Measurements from ENCODE around the gene CMTM4. TPM values are rescaled to one million over a fixed set of nuclear protein-coding genes. Genes with fewer than 3 reads are reported as not detected.
A peak's percentile ranks its signal among the peaks of the same experiment; 100 is the strongest.

The CMTM4 gene
- total RNA-seq (10 to 100 TPM in 2 of 4 donors, 1 to 10 TPM in 2; 6.1 to 12.5 (median 9.4) TPM), polyA plus RNA-seq (10 to 100 TPM; 27.0 to 65.1 (median 40.2) TPM)

DNA sequence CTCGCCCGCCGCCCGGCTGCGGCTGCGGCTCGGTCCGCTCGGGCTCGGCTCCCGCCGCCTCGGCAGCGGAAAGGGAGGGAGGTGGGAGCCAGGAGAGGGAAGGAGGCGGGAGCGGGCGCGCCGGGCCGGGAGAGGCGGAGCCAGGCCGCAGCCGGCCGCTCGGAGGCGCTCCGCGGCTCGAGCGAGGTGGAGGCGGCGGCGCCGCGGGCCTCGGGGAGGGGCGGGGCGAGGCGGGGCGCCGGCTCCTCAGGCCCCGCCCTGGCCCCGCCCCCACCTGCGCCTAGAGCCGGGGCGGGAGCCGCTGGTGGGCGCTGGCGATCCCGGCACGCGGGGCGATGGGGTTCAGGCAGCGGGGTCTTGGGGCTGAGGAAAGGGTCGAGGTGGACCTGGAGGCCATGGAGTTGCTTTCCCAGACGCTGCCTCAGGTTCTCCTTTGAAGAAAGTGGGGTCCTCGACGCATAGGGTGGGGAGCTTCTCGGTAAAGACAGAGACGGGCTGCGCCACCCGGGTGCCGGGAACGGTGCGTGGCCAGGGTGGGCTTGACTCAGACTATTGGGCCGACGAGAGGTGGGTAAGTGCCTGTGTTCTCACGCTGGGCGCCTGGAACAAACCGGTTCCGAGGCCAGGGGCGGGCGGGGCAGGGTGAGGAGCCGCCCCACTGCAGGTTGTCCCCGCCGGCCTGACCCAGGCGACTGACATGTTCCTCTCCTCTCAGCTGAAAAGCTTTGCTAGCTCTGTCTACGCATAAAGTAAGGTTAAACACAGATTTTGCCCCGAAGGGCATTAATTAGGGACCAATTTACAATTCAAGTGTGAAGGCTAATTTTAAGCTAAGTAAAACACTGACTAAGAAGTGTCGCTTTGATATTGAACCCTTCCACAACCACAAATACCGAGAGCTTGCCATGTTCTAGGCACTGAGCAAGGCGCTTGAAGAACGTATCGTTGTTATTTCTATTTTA lies at the start of gene CMTM4:
Gene CMTM4, minus strand, starts transcription at position 75 of the 962 bp plus-strand sequence. CDS start 218 bp downstream, outside the sequence.
- Histone ChIP-seq H3K27ac (peak within 1 kb of the TSS; percentile 67 to 76 (median 71)), H3K4me3 (peak within 1 kb of the TSS; percentile 54 to 94 (median 80)), H3K4me1 (peaks cover 0 to 25% (median 17%) of the 10 kb centered on the region in 4 donors), H3K27me3 (no peaks in the 10 kb centered on the region), H3K36me3 (no peaks in the 10 kb centered on the region), H3K9me3 (no peaks in the 10 kb centered on the region)
- intact Hi-C loops (cut with DNase I), result loop anchor here (2.0 kb wide), 2 partner anchors 36 to 44 kb away; no protein-coding TSS in a partner anchor
- 1 to 4% methylated on average over 84 of the region's 84 CpGs for WGBS, 2 donors
- TF ChIP-seq POLR2A (IDR thresholded peaks at IDR 0.05) (no peak), POLR2AphosphoS5 (IDR thresholded peaks at IDR 0.05) (peak in 2 of 4 donors; percentile 18 to 47)
- DNase-seq, result peak; percentile 93

DNA sequence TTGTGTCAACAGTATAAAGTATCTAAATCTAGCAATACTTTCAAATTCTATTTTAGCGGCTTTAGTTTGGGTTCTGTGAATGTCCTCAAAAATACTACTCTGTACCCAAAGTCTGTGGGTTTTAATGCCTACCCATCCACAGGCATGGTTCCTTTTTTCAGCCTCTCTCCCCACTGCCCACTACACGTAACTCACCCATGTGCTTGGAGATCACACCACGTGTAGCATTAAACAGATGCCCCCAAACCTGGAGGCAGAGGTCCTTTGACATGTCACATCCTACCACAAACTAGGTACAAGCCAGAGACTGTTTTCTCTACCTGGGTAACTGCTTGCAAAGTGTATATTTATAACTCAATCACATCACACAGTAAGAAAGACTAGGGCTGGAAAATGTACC lies 49.5 kb upstream of the CMTM4 start:
- no peak for DNase-seq
- peaks cover 0 to 69% (median 20%) of the 10 kb centered on the region in 4 donors for H3K36me3 ChIP-seq
- H3K4me3 ChIP-seq, result no peak overlapping the region
- WGBS, 2 donors, result 79 to 86% methylated on average over 3 of the region's 3 CpGs
- no peaks in the 10 kb centered on the region for H3K9me3 ChIP-seq
- H3K27me3 ChIP-seq, result no peaks in the 10 kb centered on the region
- TF ChIP-seq EP300 (IDR thresholded peaks at IDR 0.05), result no peak
- no peak for TF ChIP-seq POLR2A (IDR thresholded peaks at IDR 0.05)
- TF ChIP-seq, protein P1, sequence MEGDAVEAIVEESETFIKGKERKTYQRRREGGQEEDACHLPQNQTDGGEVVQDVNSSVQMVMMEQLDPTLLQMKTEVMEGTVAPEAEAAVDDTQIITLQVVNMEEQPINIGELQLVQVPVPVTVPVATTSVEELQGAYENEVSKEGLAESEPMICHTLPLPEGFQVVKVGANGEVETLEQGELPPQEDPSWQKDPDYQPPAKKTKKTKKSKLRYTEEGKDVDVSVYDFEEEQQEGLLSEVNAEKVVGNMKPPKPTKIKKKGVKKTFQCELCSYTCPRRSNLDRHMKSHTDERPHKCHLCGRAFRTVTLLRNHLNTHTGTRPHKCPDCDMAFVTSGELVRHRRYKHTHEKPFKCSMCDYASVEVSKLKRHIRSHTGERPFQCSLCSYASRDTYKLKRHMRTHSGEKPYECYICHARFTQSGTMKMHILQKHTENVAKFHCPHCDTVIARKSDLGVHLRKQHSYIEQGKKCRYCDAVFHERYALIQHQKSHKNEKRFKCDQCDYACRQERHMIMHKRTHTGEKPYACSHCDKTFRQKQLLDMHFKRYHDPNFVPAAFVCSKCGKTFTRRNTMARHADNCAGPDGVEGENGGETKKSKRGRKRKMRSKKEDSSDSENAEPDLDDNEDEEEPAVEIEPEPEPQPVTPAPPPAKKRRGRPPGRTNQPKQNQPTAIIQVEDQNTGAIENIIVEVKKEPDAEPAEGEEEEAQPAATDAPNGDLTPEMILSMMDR (IDR thresholded peaks at IDR 0.05), result no peak
- H3K27ac ChIP-seq, result peak overlapping the region in 2 of 4 donors; percentile 44 to 70
- H3K4me1 ChIP-seq, result peaks cover 0 to 73% (median 68%) of the 10 kb centered on the region in 4 donors
- intact Hi-C loops (cut with DNase I), result no loop called here

DNA sequence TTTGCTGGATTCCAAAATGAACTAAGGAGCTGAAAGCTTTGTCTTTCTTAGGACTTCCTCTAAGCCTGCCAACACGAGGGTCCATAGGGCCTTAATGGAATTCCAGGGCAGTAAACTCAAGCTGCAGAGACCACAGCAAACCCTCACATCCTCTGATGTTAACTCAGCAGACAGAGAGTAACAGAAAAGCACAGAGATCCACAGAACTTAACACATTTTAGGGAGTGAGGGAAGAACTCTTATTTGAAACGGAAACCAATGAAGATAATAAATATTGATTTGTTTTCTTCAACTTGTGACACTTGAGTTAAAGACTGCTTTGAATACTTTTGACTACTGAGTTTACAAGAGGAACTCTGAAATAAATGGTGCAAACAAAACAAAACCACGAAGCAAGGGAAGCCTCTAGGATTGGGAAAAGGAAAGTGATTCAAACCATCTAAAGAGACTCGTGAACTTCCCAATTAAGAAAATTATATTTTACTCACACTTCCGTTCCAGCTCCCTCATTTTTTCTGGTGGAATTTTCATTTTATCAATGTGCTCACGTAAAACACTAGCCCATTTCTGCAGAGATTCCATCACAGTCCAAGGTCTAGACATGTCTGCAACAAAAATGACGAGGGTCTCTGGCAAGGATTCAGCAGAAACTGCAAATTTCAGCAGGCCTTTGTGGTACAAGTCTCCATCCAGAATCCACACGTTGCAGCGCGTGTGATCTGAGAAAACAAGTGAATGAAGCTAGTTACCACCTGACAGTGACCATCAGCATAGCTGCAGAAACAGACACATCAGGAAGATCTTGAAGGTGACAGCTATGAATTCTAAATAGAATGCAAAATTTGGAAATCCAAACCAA lies 45.6 kb upstream of the CMTM4 start:
- no peak for DNase-seq
- Histone ChIP-seq H3K27me3 (no peaks in the 10 kb centered on the region), H3K9me3 (no peaks in the 10 kb centered on the region), H3K4me1 (peaks cover 0 to 69% (median 64%) of the 10 kb centered on the region in 4 donors), H3K27ac (peak overlapping the region; percentile 78 to 88 (median 84)), H3K4me3 (no peak overlapping the region), H3K36me3 (peaks cover 0 to 80% (median 23%) of the 10 kb centered on the region in 4 donors)
- 63 to 71% methylated on average over 10 of the region's 10 CpGs for WGBS, 2 donors
- TF ChIP-seq, protein P1 (IDR thresholded peaks at IDR 0.05), result no peak
- no peak for TF ChIP-seq POLR2A (IDR thresholded peaks at IDR 0.05)
- no peak for TF ChIP-seq EP300 (IDR thresholded peaks at IDR 0.05)
- TF ChIP-seq POLR2AphosphoS5 (IDR thresholded peaks at IDR 0.05), result no peak
- intact Hi-C loops (cut with DNase I), result loop anchor here (2.0 kb wide), 1 partner anchor 45 kb away; the partner anchor contains the start of gene CMTM4

DNA sequence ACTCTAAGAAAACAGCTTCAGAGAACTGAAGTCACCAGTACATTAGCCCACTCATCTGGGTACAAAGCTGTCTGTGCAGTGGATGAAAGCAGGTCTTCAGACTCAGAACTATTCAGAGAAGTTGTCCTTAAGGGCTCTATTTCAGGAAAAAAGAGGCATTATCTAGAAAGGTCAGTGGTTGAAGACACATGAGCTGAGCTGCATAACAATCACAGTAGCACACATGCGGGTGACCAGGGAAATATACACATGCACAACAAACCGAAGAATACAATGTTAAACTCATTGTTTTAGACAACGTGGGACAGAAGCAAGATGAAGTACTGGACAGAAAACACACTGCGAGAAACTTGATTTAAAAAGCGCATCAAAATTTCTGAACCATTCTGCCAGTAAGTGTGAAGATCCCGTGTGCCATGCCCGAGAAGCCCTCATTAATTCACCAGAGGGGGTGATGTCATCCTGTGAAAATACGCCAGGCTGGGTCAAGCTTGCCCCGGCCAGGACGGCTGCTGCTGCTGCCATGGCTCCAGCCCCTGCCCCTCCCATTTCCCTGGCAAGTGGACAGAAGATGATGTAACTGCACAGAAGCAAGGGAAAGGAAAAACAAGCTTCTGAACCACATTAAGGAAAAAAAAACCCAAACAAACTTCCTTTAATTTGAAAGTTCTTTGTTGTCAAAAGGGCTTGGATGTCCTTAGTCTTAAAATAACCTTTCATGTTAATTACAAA lies 44.8 kb upstream of the CMTM4 start:
- H3K27me3 ChIP-seq, result no peaks in the 10 kb centered on the region
- H3K36me3 ChIP-seq, result peaks cover 0 to 74% (median 25%) of the 10 kb centered on the region in 4 donors
- no peaks in the 10 kb centered on the region for H3K9me3 ChIP-seq
- intact Hi-C loops (cut with DNase I), result loop anchor here (2.0 kb wide), 1 partner anchor 45 kb away; the partner anchor contains the start of gene CMTM4
- WGBS, 2 donors, result 25 to 52% methylated on average over 10 of the region's 10 CpGs
- H3K4me1 ChIP-seq, result peaks cover 0 to 64% (median 56%) of the 10 kb centered on the region in 4 donors
- peak; percentile 96 for DNase-seq
- H3K4me3 ChIP-seq, result no peak overlapping the region
- TF ChIP-seq, protein P1 (IDR thresholded peaks at IDR 0.05), result no peak
- peak; percentile 22 to 72 (median 67) for TF ChIP-seq POLR2AphosphoS5 (IDR thresholded peaks at IDR 0.05)
- peak overlapping the region; percentile 78 to 88 (median 84) for H3K27ac ChIP-seq

All from sigmoid colon (tissue), 7 donors.